ENCODE results near the gene CNTD1.
"Not testable (repeated sequence)": the region's sequence is repeated elsewhere in the genome, so short reads cannot be mapped to it uniquely, and the experiment has no call there.

Gene CNTD1, protein sequence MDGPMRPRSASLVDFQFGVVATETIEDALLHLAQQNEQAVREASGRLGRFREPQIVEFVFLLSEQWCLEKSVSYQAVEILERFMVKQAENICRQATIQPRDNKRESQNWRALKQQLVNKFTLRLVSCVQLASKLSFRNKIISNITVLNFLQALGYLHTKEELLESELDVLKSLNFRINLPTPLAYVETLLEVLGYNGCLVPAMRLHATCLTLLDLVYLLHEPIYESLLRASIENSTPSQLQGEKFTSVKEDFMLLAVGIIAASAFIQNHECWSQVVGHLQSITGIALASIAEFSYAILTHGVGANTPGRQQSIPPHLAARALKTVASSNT

DNA sequence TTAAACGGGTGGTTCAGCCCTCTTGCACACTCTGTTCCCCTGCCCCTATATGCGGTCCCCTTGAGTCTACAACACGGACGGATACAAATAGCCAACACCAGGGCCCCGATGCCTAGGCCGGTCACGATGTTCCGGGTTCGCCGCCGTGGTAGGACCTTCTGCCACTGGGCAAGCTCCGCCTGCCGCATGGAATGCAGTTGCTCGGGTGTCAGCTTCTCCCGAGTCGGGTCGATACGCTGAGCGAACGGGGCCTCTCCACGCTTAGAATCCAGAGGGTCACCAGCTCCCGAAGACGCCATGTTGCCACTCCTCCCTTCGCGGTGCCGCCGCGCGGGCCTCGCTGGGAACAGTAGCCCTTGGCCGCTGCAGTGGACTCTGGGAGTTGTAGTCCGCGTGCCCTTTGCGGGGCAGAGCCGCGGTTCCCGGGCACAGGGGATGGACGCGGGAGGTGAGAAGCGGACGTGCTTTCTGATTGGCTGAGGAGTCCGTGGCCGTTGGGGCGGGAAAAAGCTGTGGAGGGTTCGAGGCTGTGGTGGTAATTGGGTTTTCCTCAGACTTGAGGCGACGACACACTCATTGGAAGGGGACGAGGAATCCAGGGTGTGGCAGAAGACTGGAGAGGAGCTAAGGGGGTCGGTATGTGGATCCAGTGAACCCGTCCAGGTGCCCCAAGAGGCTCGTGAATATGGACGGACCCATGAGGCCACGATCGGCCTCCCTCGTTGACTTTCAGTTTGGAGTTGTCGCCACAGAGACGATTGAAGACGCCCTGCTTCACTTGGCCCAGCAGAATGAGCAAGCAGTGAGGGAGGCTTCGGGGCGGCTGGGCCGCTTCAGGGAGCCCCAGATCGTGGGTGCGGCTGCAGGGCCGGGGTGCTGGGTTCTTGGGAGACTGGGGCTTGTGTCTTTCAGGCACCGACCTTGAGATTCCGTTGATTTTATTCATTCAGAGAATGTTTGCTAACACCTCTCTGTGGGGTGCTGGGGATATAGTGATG, at the start of gene CNTD1, which contains the start of gene COA3:
Gene CNTD1 (plus strand): TSS at position 479 of the 998 bp plus-strand sequence. CDS start 207 bp downstream, at position 686.
Gene COA3 (minus strand): TSS at position 322 of the 998 bp plus-strand sequence. CDS start 23 bp downstream, at position 299.
- peak; percentile 89 for DNase-seq

DNA sequence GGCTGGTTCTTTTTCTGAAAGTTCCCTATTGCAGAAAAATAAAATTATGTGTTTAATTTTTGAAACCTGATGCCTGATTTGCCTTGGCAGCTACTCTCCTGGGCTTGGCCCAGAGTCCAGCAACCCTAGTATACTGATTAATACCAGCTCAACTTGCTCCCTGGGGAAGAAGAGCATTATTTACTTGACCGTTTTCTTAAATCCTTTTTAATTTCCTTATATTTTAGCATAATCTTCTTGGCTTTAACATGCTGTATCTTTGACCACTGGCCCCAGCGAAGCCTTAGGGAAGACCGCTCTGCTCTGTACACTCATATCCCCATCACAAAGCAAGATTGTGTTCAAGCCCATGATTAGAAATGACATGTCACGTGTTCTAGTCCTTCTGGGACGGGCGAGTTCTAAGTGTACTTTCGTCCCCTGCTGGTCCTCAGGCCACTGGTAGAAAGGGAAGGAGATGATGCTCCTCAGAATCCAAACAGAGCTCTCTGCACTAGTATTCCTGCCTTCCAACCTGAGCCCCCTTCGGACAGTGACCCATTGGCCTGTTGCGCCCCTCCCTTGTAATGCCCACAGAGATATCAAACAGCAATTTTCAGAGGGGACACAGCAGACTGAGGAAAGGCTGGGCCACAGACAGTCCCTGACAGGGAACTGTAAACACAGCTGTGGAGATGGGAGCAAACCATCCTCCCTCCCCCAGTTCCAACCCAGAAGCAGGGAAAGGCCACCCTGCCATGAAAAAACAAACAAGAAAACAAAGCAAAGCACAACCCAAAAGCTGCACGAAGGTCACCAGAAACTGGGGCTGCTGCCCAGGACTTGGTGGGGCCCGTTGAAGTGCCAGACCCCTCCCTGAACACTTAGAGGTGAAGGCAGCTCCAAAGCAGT, 49.5 kb upstream of the CNTD1 start:
- DNase-seq: no peak

GRCh38 chr17:42750739-42751344, 47.8 kb upstream of the CNTD1 start:
- no peak for DNase-seq

GRCh38 chr17:42751628-42752027, 47.0 kb upstream of the CNTD1 start:
- DNase-seq: peak; percentile 13

DNA sequence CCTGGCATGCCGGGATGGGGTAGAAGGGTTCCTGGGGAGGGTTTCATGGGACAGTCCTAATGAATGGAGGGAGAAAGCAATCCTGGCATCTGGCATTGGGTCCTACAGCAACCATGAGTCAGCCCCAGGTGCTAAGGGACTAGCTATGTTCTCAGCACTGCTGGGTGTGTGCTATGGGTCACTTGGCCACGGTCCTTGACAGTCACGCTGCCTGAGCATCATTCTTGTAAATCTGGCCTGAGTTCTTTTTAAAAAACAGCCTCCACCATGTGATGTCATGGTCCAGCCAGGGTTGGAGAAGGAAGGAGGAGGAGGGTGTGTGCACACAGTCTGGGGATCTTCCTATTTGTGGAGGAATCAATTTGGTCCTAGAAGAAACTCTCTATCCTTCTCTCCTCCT, 43.9 kb upstream of the CNTD1 start:
- DNase-seq: no peak

DNA sequence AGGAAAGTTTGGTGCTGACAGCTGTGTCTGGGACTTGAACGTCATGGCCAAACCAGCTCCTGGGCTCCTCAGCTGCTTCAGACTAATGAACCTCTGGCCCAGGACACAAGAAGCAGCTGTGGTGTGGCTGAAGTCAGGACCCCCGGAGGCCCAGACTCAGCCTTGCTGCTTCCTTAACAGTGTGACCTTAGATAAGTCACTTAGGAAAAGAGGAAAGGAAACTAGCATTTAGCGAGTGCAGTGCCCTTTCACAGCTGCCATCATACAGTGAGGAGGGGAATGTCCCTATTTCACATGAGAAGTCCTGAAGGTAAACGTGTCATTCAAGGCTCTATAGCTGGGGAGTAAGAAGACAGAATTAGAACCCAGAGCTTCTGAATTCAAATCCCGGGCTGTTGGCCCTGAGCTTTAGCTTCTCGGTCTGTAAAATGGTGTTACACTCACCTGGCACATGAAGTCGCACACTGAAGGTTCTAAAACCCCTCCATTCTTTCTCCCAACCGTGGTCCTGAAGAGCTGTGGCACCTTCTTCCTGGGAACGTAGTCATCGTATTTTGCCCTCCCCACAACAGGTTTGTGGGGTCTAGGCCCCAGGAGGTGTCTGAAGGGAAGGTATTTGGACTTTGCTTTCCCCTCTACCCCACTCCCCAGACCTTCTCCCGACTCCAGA, 38.5 kb upstream of the CNTD1 start:
- DNase-seq: no peak

GRCh38 chr17:42760652-42761581, 37.7 kb upstream of the CNTD1 start, which contains the start of gene RAMP2:
TSS of gene RAMP2 (plus strand) at chr17:42761227. CDS start at chr17:42761262, 35 bp downstream.
- DNase-seq: no peak

- DNase-seq: no peak
Observed at GRCh38 chr17:42761638-42762037, 37.0 kb upstream of the CNTD1 start.

DNA sequence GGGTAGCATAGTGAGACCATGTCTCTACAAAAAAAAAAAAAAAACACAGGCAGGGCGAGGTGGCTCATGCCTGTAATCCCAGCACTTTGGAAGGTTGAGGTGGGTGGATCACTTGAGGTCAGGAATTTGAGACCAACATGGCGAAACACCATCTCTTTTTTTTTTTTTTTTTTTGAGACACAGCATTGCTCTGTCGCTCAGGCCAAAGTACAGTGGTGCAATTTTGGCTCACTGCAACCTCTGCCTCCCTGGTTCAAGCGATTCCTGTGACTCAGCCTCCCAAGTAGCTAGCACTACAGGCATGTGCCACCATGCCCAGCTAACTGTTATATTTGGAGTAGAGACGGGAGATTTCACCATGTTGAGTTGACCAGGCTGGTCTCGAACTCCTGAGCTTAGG, 32.5 kb upstream of the CNTD1 start:
- DNase-seq: no peak

DNA sequence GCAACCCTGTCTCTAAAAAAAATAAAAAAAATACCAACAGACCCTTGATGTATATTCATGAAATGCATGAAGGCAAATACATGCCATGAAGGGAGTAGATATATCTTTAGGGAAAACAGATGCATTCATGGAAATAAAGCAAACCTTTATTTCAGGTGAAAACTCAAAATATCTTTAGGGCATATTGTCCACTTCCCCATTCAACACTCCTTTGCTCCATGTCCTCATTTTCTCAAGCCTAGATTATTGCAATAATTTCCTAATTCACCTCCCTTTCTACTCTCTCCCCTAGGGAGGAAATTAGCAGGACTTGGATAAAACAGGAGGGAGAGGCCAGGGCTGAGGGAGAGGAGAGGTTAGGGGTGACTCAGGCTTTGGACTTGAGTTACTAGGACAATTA, 31.1 kb upstream of the CNTD1 start:
- no peak for DNase-seq

- DNase-seq: not testable (repeated sequence)
Observed at GRCh38 chr17:42768006-42768405, 30.7 kb upstream of the CNTD1 start.

GRCh38 chr17:42769964-42770363, 28.7 kb upstream of the CNTD1 start:
- not testable (repeated sequence) for DNase-seq

- no peak for DNase-seq
Observed at GRCh38 chr17:42772945-42773289, 25.7 kb upstream of the CNTD1 start.

- peak; percentile 80 for DNase-seq
Observed at GRCh38 chr17:42773290-42774035, 25.2 kb upstream of the CNTD1 start, which contains the start of gene VPS25. TSS of gene VPS25 (plus strand) at chr17:42773449. CDS start at chr17:42773476, 27 bp downstream.

DNA sequence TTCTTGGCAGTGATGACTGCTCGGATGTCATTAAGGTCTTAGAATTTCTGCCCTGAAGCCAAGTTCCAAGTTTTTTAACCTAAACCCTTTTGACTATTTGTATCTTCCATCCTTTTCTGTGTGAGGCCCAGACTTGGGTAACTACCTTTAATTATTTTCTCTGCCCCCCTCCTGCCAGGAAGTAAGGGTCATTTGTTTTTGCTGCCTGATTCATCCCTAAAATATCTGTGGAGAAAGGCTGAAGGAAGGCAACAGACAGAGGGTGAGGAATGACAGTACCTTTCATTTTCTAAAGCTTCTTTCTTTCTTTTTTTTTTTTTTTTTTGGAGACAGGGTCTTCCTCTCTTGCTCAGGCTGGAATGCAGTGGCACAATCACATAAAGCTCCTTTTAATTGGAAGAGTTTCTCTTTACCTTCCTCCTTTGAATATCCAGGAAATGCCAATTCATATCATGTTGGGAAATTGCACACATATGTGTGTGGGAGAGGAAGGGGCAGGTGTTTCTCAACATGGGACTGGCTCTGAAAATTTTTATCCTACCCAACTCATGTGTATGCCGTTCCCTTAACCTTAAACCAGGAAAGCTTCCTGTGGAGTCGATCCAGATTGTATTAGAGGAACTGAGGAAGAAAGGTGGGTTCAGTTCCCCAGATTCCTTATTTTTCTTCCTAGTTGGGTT, 24.5 kb upstream of the CNTD1 start:
- DNase-seq: peak; percentile 77

- DNase-seq: peak; percentile 63
Observed at GRCh38 chr17:42775534-42776098, 23.0 kb upstream of the CNTD1 start.

- no peak for DNase-seq
Observed at GRCh38 chr17:42778570-42778969, 20.1 kb upstream of the CNTD1 start.

GRCh38 chr17:42779304-42779935, 19.2 kb upstream of the CNTD1 start:
- DNase-seq: peak; percentile 52

Data from NCI-H226 (cell line).